K562 (cell line): ENCODE measurements around the gene DGCR8. TPM values are rescaled to one million over a fixed set of nuclear protein-coding genes. Genes with fewer than 3 reads are reported as not detected.

ENCODE experiments used
- E2F3 ChIP-seq: fragments of 250-450 bp; sonication (Bioruptor Pico); IDR thresholded peaks from 2 replicates; pipeline ENCODE4 v1.4.0; 2020; ENCODE audit warnings: mild to moderate bottlenecking
- ELK3 ChIP-seq: fragments of 450-650 bp; formaldehyde crosslinking; IDR thresholded peaks from 2 replicates; pipeline ENCODE4 v1.4.0; 2020; ENCODE audit warnings: mild to moderate bottlenecking
- ERF ChIP-seq: fragments of 450-650 bp; formaldehyde crosslinking; IDR thresholded peaks from 2 replicates; pipeline ENCODE4 v1.4.0; 2020; ENCODE audit warnings: mild to moderate bottlenecking, mixed read lengths
- NR4A1 ChIP-seq, 2 experiments: fragments of 250-450 bp in 1 of 2; fragments of 450-650 bp in 1 of 2; sonication (Bioruptor Pico) in 1 of 2; IDR thresholded peaks; 2 replicates each; pipeline versions ENCODE4 v1.4.0 to v1.6.1; 2016 to 2020; ENCODE audit warnings: mild to moderate bottlenecking in 2 of 2, missing compliant biosample characterization in 1 of 2, missing genetic modification characterization in 1 of 2, moderate library complexity in 1 of 2
- RBM39 ChIP-seq: fragments of 200-400 bp; formaldehyde crosslinking; optimal IDR thresholded peaks from 2 replicates; pipeline ENCODE3; 2018; ENCODE audit warnings: low read depth, low read length
- SETDB1 ChIP-seq: IDR thresholded peaks from one replicate; pipeline ENCODE4 v1.6.1; 2012; ENCODE audit warnings: low read length, control low read depth, inconsistent platforms
- THRB ChIP-seq: fragments of 450-650 bp; formaldehyde crosslinking; conservative IDR thresholded peaks from 2 replicates; pipeline ENCODE4 v1.4.0; 2022; ENCODE audit warnings: mild to moderate bottlenecking, missing genetic modification characterization
- ZBTB17 ChIP-seq: fragments of 450-650 bp; formaldehyde crosslinking; IDR thresholded peaks from 2 replicates; pipeline ENCODE4 v1.4.0; 2020; ENCODE audit warnings: mild to moderate bottlenecking
- ZNF583 ChIP-seq: fragments of 250-450 bp; sonication (Bioruptor Pico); IDR thresholded peaks from 2 replicates; pipeline ENCODE4 v1.4.0; 2020
- polyA plus RNA-seq, 8 experiments: library from polyadenylated mRNA; depleted of rRNA in 4 of 8; stranded (reverse) in 5 of 8; unstranded in 3 of 8; fragments of >200 nt; fragmentation: Nextera tagmentation in 2 of 8; fragmentation: Illumina TruSeq in 1 of 8; extraction: Ambion mirVana in 2 of 8; extraction: Trizol in 1 of 8; gene quantifications; 2 replicates each; pipeline versions ENCODE4 v1.2.1 to v1.2.3, GENCODE V29; 2011 to 2014; ENCODE audit warnings: inconsistent platforms in 1 of 8, missing spikeins in 1 of 8
- total RNA-seq, 7 experiments: library from RNA; depleted of rRNA in 6 of 7; stranded (reverse); fragments of >200 nt in 6 of 7; fragmentation: Illumina TruSeq in 2 of 7; extraction: Trizol in 2 of 7; gene quantifications; 2 replicates each; pipeline versions ENCODE4 v1.2.1 to v1.2.3, GENCODE V29; 2011 to 2021; ENCODE audit warnings: low replicate concordance in 1 of 7
- TF ChIP-seq, protein P1 (sequence below), 3 experiments: fragments of 200-800 bp in 1 of 3; fragments of 250-450 bp in 1 of 3; fragments of 450-650 bp in 1 of 3; sonication (Bioruptor Pico) in 1 of 3; sonication (Bioruptor generic) in 1 of 3; formaldehyde crosslinking in 1 of 3; IDR thresholded peaks; 2 replicates each; pipeline versions ENCODE4 v1.6.1 to v1.8.0; 2016 to 2022; ENCODE audit warnings: mild to moderate bottlenecking in 2 of 3, missing genetic modification characterization in 2 of 3, missing compliant biosample characterization in 1 of 3, moderate library complexity in 1 of 3
- TF ChIP-seq, protein P2 (sequence below): fragments of 450-650 bp; formaldehyde crosslinking; IDR thresholded peaks from 2 replicates; pipeline ENCODE4 v1.4.0; 2020; ENCODE audit warnings: mild to moderate bottlenecking, moderate library complexity
- TF ChIP-seq, protein P3 (sequence below), 2 experiments: fragments of 450-650 bp in 1 of 2; sonication (generic) in 1 of 2; formaldehyde crosslinking in 1 of 2; IDR thresholded peaks in 1 of 2; conservative IDR thresholded peaks in 1 of 2; 2 replicates each; pipeline versions ENCODE4 v1.6.1 to v1.8.1; 2016 to 2023; ENCODE audit warnings: mild to moderate bottlenecking in 2 of 2, moderate library complexity in 2 of 2, inconsistent platforms in 1 of 2, missing genetic modification reagents in 1 of 2
- TF ChIP-seq, protein P4 (sequence below): fragments of 250-450 bp; sonication (Bioruptor Pico); IDR thresholded peaks from 2 replicates; pipeline ENCODE4 v1.9.0; 2021; ENCODE audit warnings: mild to moderate bottlenecking, inconsistent platforms

Gene DGCR8
- total and polyA plus RNA-seq, 9 of the 15 experiments (the other 6 are each of a cell fraction or from before 2014, with no cell fraction given): 5.9 to 144 (median 80.1) TPM

- TF ChIP-seq NR4A1 (CRISPR knock-in tag; IDR thresholded peaks at IDR 0.05) (peak; percentile 65; the same call in 1 of the 2 replicates), NR4A1 (tag; IDR thresholded peaks at IDR 0.05) (no peak), ZNF583 (CRISPR knock-in tag) (0 out of 2 replicates have a peak, but pooled peaks have one; percentile 27), E2F3 (CRISPR knock-in tag) (0 out of 2 replicates have a peak, but pooled peaks have one; percentile 67), SETDB1 (peak; percentile 16), ZBTB17 (CRISPR knock-in tag) (0 out of 2 replicates have a peak, but pooled peaks have one; percentile 38), THRB (CRISPR knock-in tag) (0 out of 2 replicates have a peak, but pooled peaks have one; percentile 47), ERF (peak; percentile 64; the same call in 1 of the 2 replicates), RBM39 (no peak), ELK3 (CRISPR knock-in tag) (0 out of 2 replicates have a peak, but pooled peaks have one; percentile 43)
- TF ChIP-seq, protein P1, sequence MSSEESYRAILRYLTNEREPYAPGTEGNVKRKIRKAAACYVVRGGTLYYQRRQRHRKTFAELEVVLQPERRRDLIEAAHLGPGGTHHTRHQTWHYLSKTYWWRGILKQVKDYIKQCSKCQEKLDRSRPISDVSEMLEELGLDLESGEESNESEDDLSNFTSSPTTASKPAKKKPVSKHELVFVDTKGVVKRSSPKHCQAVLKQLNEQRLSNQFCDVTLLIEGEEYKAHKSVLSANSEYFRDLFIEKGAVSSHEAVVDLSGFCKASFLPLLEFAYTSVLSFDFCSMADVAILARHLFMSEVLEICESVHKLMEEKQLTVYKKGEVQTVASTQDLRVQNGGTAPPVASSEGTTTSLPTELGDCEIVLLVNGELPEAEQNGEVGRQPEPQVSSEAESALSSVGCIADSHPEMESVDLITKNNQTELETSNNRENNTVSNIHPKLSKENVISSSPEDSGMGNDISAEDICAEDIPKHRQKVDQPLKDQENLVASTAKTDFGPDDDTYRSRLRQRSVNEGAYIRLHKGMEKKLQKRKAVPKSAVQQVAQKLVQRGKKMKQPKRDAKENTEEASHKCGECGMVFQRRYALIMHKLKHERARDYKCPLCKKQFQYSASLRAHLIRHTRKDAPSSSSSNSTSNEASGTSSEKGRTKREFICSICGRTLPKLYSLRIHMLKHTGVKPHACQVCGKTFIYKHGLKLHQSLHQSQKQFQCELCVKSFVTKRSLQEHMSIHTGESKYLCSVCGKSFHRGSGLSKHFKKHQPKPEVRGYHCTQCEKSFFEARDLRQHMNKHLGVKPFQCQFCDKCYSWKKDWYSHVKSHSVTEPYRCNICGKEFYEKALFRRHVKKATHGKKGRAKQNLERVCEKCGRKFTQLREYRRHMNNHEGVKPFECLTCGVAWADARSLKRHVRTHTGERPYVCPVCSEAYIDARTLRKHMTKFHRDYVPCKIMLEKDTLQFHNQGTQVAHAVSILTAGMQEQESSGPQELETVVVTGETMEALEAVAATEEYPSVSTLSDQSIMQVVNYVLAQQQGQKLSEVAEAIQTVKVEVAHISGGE (CRISPR knock-in tag; IDR thresholded peaks at IDR 0.05): peak in 1 of 3 experiments; percentile 10; a peak in 1 of 6 replicates
- TF ChIP-seq, protein P2, sequence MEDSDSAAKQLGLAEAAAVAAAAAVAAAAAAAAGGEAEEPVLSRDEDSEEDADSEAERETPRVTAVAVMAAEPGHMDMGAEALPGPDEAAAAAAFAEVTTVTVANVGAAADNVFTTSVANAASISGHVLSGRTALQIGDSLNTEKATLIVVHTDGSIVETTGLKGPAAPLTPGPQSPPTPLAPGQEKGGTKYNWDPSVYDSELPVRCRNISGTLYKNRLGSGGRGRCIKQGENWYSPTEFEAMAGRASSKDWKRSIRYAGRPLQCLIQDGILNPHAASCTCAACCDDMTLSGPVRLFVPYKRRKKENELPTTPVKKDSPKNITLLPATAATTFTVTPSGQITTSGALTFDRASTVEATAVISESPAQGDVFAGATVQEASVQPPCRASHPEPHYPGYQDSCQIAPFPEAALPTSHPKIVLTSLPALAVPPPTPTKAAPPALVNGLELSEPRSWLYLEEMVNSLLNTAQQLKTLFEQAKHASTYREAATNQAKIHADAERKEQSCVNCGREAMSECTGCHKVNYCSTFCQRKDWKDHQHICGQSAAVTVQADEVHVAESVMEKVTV: 0 out of 2 replicates have a peak, but pooled peaks have one; percentile 9
- TF ChIP-seq, protein P3, sequence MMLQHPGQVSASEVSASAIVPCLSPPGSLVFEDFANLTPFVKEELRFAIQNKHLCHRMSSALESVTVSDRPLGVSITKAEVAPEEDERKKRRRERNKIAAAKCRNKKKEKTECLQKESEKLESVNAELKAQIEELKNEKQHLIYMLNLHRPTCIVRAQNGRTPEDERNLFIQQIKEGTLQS (IDR thresholded peaks at IDR 0.05): no peak
- TF ChIP-seq, protein P3 (CRISPR knock-in tag; conservative IDR thresholded peaks at IDR 0.05): 0 out of 2 replicates have a peak, but pooled peaks have one; percentile 64
- TF ChIP-seq, protein P4, sequence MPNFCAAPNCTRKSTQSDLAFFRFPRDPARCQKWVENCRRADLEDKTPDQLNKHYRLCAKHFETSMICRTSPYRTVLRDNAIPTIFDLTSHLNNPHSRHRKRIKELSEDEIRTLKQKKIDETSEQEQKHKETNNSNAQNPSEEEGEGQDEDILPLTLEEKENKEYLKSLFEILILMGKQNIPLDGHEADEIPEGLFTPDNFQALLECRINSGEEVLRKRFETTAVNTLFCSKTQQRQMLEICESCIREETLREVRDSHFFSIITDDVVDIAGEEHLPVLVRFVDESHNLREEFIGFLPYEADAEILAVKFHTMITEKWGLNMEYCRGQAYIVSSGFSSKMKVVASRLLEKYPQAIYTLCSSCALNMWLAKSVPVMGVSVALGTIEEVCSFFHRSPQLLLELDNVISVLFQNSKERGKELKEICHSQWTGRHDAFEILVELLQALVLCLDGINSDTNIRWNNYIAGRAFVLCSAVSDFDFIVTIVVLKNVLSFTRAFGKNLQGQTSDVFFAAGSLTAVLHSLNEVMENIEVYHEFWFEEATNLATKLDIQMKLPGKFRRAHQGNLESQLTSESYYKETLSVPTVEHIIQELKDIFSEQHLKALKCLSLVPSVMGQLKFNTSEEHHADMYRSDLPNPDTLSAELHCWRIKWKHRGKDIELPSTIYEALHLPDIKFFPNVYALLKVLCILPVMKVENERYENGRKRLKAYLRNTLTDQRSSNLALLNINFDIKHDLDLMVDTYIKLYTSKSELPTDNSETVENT (CRISPR knock-in tag): peak; percentile 41; the same call in 1 of the 2 replicates
Measured at GRCh38 chr22:20083157-20083890, 3.3 kb downstream of the DGCR8 start (continued).
